IMR-90 (cell line): ENCODE measurements around the gene TOP3B. TPM values are rescaled to one million over a fixed set of nuclear protein-coding genes. Genes with fewer than 3 reads are reported as not detected.

ENCODE experiments used
- ATAC-seq: fragments of 200-7000 bp; cut with Tn5 transposase; 2 replicates; pipeline ENCODE4 v1.9.1; 2020; ENCODE audit warnings: low read depth, mild to moderate bottlenecking, moderate library complexity
- BruUV-seq: library from RNA; stranded (reverse); fragments of 400-500 nt; replicated peaks from 2 replicates; lab custom pipeline; 2021; lab: Mats Ljungman, UMichigan
- CTCF ChIA-PET: fragments of 300-600 bp; formaldehyde crosslinking; extraction: SDS; loops from one replicate; lab custom pipeline; 2021; ENCODE audit warnings: antibody characterized with exemption; lab: Yijun Ruan, JAX
- POLR2A ChIA-PET: fragments of 300-600 bp; sonication (Branson Sonifier 250); formaldehyde crosslinking; loops from one replicate; lab custom pipeline; 2022; ENCODE audit warnings: antibody characterized with exemption; ENCODE audit not compliant: unreplicated experiment; lab: Charles Lee
- DNase-seq: peaks from one replicate; pipeline ENCODE4 v3.0.0; 2013
- H2AFZ ChIP-seq: replicated peaks from 2 replicates; pipeline ENCODE3; 2013; ENCODE audit warnings: low read length, mild to moderate bottlenecking; ENCODE audit not compliant: poor library complexity
- H2AK5ac ChIP-seq: 2 replicates; pipeline ENCODE4 v1.6.1; 2013; ENCODE audit warnings: low read depth, low read length, inconsistent platforms
- H2AK9ac ChIP-seq: replicated peaks from 2 replicates; pipeline ENCODE3; 2013; ENCODE audit warnings: mild to moderate bottlenecking, low read depth, low read length, moderate library complexity; ENCODE audit not compliant: poor library complexity
- H2BK120ac ChIP-seq: 2 replicates; pipeline ENCODE4 v1.6.1; 2013; ENCODE audit warnings: low read depth, low read length, inconsistent platforms
- H2BK15ac ChIP-seq: 3 replicates; pipeline ENCODE4 v1.6.1; 2013; ENCODE audit warnings: low read depth, low read length, inconsistent platforms
- H2BK20ac ChIP-seq: 2 replicates; pipeline ENCODE4 v1.6.1; 2013; ENCODE audit warnings: low read depth, mild to moderate bottlenecking, inconsistent platforms, low read length, moderate library complexity
- H2BK5ac ChIP-seq: 2 replicates; pipeline ENCODE4 v1.6.1; 2013; ENCODE audit warnings: mild to moderate bottlenecking, low read depth, low read length, inconsistent platforms; ENCODE audit not compliant: poor library complexity, severe bottlenecking
- H3K14ac ChIP-seq: replicated peaks from 2 replicates; pipeline ENCODE4 v1.6.1; 2013; ENCODE audit warnings: low read depth, low read length, inconsistent platforms
- H3K18ac ChIP-seq: 2 replicates; pipeline ENCODE4 v1.6.1; 2013; ENCODE audit warnings: low read depth, low read length, control low read depth
- H3K23ac ChIP-seq: 2 replicates; pipeline ENCODE4 v1.6.1; 2013; ENCODE audit warnings: low read depth, low read length, inconsistent platforms
- H3K27ac ChIP-seq: 2 replicates; pipeline ENCODE4 v1.5.1; 2013; ENCODE audit warnings: mild to moderate bottlenecking, control low read depth, low read length; ENCODE audit not compliant: insufficient read depth
- H3K27me3 ChIP-seq: 2 replicates; pipeline ENCODE4 v1.6.1; 2013; ENCODE audit warnings: low read length; ENCODE audit not compliant: control insufficient read depth, insufficient read depth
- H3K36me3 ChIP-seq: 2 replicates; pipeline ENCODE4 v1.6.1; 2013; ENCODE audit warnings: low read length, mixed read lengths; ENCODE audit not compliant: control insufficient read depth, insufficient read depth
- H3K4ac ChIP-seq: 2 replicates; pipeline ENCODE4 v1.6.1; 2013; ENCODE audit warnings: low read depth, low read length, inconsistent platforms
- H3K4me1 ChIP-seq: 2 replicates; pipeline ENCODE4 v1.6.1; 2013; ENCODE audit warnings: low read length, mixed read lengths; ENCODE audit not compliant: control insufficient read depth, insufficient read depth
- H3K4me2 ChIP-seq: 2 replicates; pipeline ENCODE4 v1.6.1; 2013; ENCODE audit warnings: low read depth, mild to moderate bottlenecking, control low read depth, low read length, moderate library complexity
- H3K4me3 ChIP-seq: 2 replicates; pipeline ENCODE4 v1.5.1; 2013; ENCODE audit warnings: low read depth, mild to moderate bottlenecking, control low read depth, low read length, moderate library complexity; ENCODE audit not compliant: insufficient read depth
- H3K56ac ChIP-seq: 2 replicates; pipeline ENCODE4 v1.6.1; 2013; ENCODE audit warnings: low read length, inconsistent platforms; ENCODE audit not compliant: insufficient read depth; ENCODE audit errors: extremely low read depth
- H3K79me1 ChIP-seq, 2 experiments: 2 replicates each; pipeline ENCODE4 v1.6.1; 2013; ENCODE audit warnings: low read length in 2 of 2, inconsistent platforms in 1 of 2, low read depth in 1 of 2
- H3K9ac ChIP-seq: 2 replicates; pipeline ENCODE4 v1.6.1; 2013; ENCODE audit warnings: low read depth, low read length, control low read depth
- H3K9me1 ChIP-seq: 2 replicates; pipeline ENCODE4 v1.6.1; 2013; ENCODE audit warnings: low read length, inconsistent platforms; ENCODE audit not compliant: insufficient read depth
- H3K9me3 ChIP-seq: 2 replicates; pipeline ENCODE4 v1.6.1; 2013; ENCODE audit warnings: low read length; ENCODE audit not compliant: control insufficient read depth, insufficient read depth
- H4K20me1 ChIP-seq: 2 replicates; pipeline ENCODE4 v1.6.1; 2013; ENCODE audit warnings: low read length, inconsistent platforms; ENCODE audit not compliant: insufficient read depth
- H4K5ac ChIP-seq: 2 replicates; pipeline ENCODE4 v1.6.1; 2013; ENCODE audit warnings: mild to moderate bottlenecking, low read depth, low read length, control low read depth
- H4K8ac ChIP-seq, 2 experiments: 2 replicates each; pipeline ENCODE4 v1.6.1; 2013; ENCODE audit warnings: low read depth in 2 of 2, low read length in 2 of 2, control low read depth in 1 of 2, inconsistent platforms in 1 of 2
- H4K91ac ChIP-seq: 2 replicates; pipeline ENCODE4 v1.6.1; 2013; ENCODE audit warnings: low read depth, low read length, inconsistent platforms; ENCODE audit not compliant: insufficient read depth
- CEBPB ChIP-seq: IDR thresholded peaks from 2 replicates; pipeline ENCODE4 v1.6.1; 2012; ENCODE audit warnings: low read depth, low read length, improper control_type of control experiment
- MAFK ChIP-seq: IDR thresholded peaks from 2 replicates; pipeline ENCODE4 v1.6.1; 2012; ENCODE audit warnings: low read depth, low read length, improper control_type of control experiment
- MXI1 ChIP-seq: IDR thresholded peaks from 2 replicates; pipeline ENCODE4 v1.6.1; 2012; ENCODE audit warnings: low read depth, mild to moderate bottlenecking, low read length, moderate library complexity, borderline replicate concordance
- NFE2L2 ChIP-seq: fragments of 150-350 bp; IDR thresholded peaks from 2 replicates; pipeline ENCODE4 v1.6.1; 2016; ENCODE audit warnings: low read depth, mild to moderate bottlenecking, low read length
- RCOR1 ChIP-seq: IDR thresholded peaks from 2 replicates; pipeline ENCODE4 v1.6.1; 2012; ENCODE audit warnings: mild to moderate bottlenecking, low read length, improper control_type of control experiment; ENCODE audit not compliant: insufficient replicate concordance
- RFX5 ChIP-seq: IDR thresholded peaks from 2 replicates; pipeline ENCODE4 v1.8.0; 2012; ENCODE audit warnings: low read depth, mild to moderate bottlenecking, low read length, moderate library complexity
- SMC3 ChIP-seq: fragments of 150-350 bp; IDR thresholded peaks from 2 replicates; pipeline ENCODE4 v1.6.1; 2016; ENCODE audit warnings: low read depth, mild to moderate bottlenecking, antibody characterized with exemption, low read length, moderate library complexity
- USF2 ChIP-seq: fragments of 150-350 bp; IDR thresholded peaks from 2 replicates; pipeline ENCODE4 v1.6.1; 2017; ENCODE audit warnings: mild to moderate bottlenecking, antibody characterized with exemption, low read length, low read depth
- WGBS, 2 experiments: methylation state at CpG; one replicate each; pipeline versions ENCODE4 v1.1.5 to v1.1.7; 2013; ENCODE audit warnings: missing lambda C conversion rate in 2 of 2; ENCODE audit not compliant: insufficient read length in 1 of 2; ENCODE audit errors: extremely low coverage in 2 of 2; 5-methylcytosine and 5-hydroxymethylcytosine counted together
- dilution Hi-C: fragments of 300-500 bp; cut with HindIII; formaldehyde crosslinking; loops from one replicate; pipeline ENCODE4 v1.14.3; 2018; ENCODE audit warnings: low sequenced_read_pairs; ENCODE audit not compliant: unreplicated experiment
- in situ Hi-C: fragments of 300-500 bp; cut with MboI; formaldehyde crosslinking; loops from 3 replicates; pipeline ENCODE4 v1.14.3; 2019; ENCODE audit warnings: low sequenced_read_pairs, inconsistent platforms, mixed read lengths
- intact Hi-C: fragments of 100-400 bp; cut with micrococcal nuclease; formaldehyde crosslinking; loops from 2 replicates; pipeline ENCODE4 v1.10.0; 2022
- polyA plus RNA-seq, 3 experiments: library from polyadenylated mRNA; depleted of rRNA; stranded (reverse); fragments of >200 nt; gene quantifications; 2 replicates each; pipeline ENCODE4 v1.2.3, GENCODE V29; 2012; ENCODE audit warnings: low replicate concordance in 1 of 3
- total RNA-seq: library from RNA; depleted of rRNA; stranded (reverse); fragments of >200 nt; gene quantifications from 2 replicates; pipeline ENCODE4 v1.2.3, GENCODE V29; 2012
- TF ChIP-seq, protein P1 (sequence below): fragments of 150-350 bp; IDR thresholded peaks from 2 replicates; pipeline ENCODE4 v1.6.1; 2016; ENCODE audit warnings: low read depth, mild to moderate bottlenecking, low read length, moderate library complexity, borderline replicate concordance

TOP3B gene
- total and polyA plus RNA-seq, 2 of the 4 experiments (the other 2 are of a cell fraction) = 23.0 to 23.5 TPM

DNA sequence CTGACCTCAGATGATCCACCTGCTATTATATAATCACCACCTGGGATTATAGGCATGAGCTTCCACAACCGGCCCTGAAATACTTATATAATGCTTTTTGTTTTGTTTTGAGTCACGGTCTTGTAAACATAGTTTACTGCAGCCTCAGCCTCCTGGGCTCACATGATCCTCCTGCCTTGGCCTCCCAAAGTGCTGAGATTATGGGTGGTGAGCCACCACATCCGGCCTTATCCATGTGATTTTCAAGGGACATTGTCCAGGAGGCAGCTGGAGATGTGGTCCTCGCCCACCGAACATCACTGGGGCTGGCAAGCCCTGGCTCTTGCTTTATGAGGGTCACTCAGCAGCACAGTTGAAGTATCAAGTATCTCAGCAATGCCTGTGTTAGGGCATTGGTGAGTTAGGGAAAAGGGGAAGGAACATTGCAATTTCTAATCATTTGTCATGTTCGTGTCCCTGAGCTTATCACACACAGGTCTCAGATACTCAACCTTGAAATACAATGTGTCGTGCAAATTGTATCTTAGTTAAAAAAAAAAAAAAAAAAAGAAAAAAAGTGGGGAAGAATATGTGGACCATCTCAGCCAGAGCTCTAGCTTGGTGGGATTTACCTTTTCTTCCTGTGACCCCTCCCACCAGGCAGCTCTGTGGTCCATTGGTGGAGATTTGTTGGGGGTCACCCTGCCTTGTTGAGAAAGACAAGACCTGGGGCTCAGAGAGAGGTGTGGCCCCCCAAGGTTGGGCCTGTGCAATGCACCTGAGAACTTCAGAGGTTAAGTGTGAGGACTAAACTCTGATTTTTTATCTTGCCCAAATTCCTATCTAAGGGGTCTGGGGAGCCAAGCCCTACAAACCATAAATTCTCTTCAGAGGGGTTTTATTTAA, 74.7 kb downstream of the TOP3B start:
- BruUV-seq = no TSS peak
- no CpG with 5 or more reads among the region's 7 CpGs for WGBS, 2 experiments

More for the DNA sequence above, 74.7 kb downstream of the TOP3B start:
- H2AK9ac ChIP-seq = no peak overlapping the region
- ATAC-seq (no peak), DNase-seq (no peak)
- no peak overlapping the region for H3K4me3 ChIP-seq
- no peak overlapping the region for H3K4ac ChIP-seq
- H2AFZ ChIP-seq = no peak overlapping the region
- no peaks in the 10 kb centered on the region; the same call in 1 of the 2 replicates for H3K9me1 ChIP-seq
- no peak overlapping the region for H2BK120ac ChIP-seq
- H2BK5ac ChIP-seq = no peak overlapping the region
- no peak overlapping the region for H3K56ac ChIP-seq
- no peak overlapping the region for H4K91ac ChIP-seq
- H3K27me3 ChIP-seq = no peaks in the 10 kb centered on the region
- POLR2A ChIA-PET = interaction anchor here (0.6 kb wide), 1 partner anchor 11 kb away, joined by 3 read pairs; no protein-coding TSS in a partner anchor
- no peaks in the 10 kb centered on the region for H3K9me3 ChIP-seq
- H3K9ac ChIP-seq = no peak overlapping the region
- dilution Hi-C loops = no loop called here
- H3K27ac ChIP-seq = no peak overlapping the region
- no peak overlapping the region for H2AK5ac ChIP-seq
- no peak overlapping the region for H4K5ac ChIP-seq
- no peak overlapping the region for H3K14ac ChIP-seq
- CTCF ChIA-PET = no interaction called here
- no peak overlapping the region for H3K18ac ChIP-seq
- intact Hi-C loops = no loop called here
- no peaks in the 10 kb centered on the region for H3K79me1 ChIP-seq
- H3K4me1 ChIP-seq = no peaks in the 10 kb centered on the region
- no peak overlapping the region for H2BK15ac ChIP-seq
- no peak for TF ChIP-seq MXI1
- TF ChIP-seq, protein P1, sequence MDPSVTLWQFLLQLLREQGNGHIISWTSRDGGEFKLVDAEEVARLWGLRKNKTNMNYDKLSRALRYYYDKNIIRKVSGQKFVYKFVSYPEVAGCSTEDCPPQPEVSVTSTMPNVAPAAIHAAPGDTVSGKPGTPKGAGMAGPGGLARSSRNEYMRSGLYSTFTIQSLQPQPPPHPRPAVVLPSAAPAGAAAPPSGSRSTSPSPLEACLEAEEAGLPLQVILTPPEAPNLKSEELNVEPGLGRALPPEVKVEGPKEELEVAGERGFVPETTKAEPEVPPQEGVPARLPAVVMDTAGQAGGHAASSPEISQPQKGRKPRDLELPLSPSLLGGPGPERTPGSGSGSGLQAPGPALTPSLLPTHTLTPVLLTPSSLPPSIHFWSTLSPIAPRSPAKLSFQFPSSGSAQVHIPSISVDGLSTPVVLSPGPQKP = no peak
- TF ChIP-seq CEBPB = no peak
- no peak for TF ChIP-seq RCOR1
- TF ChIP-seq MAFK = no peak
- no peak for TF ChIP-seq USF2
- TF ChIP-seq RFX5 = no peak
- TF ChIP-seq NFE2L2 = no peak
- no peak for TF ChIP-seq SMC3
- H3K36me3 ChIP-seq = 0 out of 2 replicates have a peak, but pooled peaks cover 2% of the 10 kb centered on the region
- no peak overlapping the region for H4K8ac ChIP-seq
- no peak overlapping the region for H3K23ac ChIP-seq
- in situ Hi-C loops = no loop called here
- no peak overlapping the region for H3K4me2 ChIP-seq
- no peak overlapping the region for H2BK20ac ChIP-seq
- no peaks in the 10 kb centered on the region for H4K20me1 ChIP-seq
